Activated naive CD8-positive, alpha-beta T cell (primary cell): ENCODE measurements around the gene NPHP4.

ENCODE experiments used
- H3K27ac Mint-ChIP-seq: one replicate; pipeline ENCODE4 v1.8.0; 2021; ENCODE audit warnings: mixed read lengths
- H3K27me3 Mint-ChIP-seq: one replicate; pipeline ENCODE4 v1.8.0; 2021; ENCODE audit warnings: mixed read lengths
- H3K36me3 Mint-ChIP-seq: one replicate; pipeline ENCODE4 v1.8.0; 2021; ENCODE audit warnings: mixed read lengths
- H3K4me1 Mint-ChIP-seq: one replicate; pipeline ENCODE4 v1.8.0; 2021; ENCODE audit warnings: low read depth, mixed read lengths
- H3K4me3 Mint-ChIP-seq: one replicate; pipeline ENCODE4 v1.8.0; 2021; ENCODE audit warnings: mild to moderate bottlenecking, mixed read lengths
- H3K9me3 Mint-ChIP-seq: one replicate; pipeline ENCODE4 v1.8.0; 2021; ENCODE audit warnings: low read depth, mixed read lengths

The NPHP4 gene

DNA sequence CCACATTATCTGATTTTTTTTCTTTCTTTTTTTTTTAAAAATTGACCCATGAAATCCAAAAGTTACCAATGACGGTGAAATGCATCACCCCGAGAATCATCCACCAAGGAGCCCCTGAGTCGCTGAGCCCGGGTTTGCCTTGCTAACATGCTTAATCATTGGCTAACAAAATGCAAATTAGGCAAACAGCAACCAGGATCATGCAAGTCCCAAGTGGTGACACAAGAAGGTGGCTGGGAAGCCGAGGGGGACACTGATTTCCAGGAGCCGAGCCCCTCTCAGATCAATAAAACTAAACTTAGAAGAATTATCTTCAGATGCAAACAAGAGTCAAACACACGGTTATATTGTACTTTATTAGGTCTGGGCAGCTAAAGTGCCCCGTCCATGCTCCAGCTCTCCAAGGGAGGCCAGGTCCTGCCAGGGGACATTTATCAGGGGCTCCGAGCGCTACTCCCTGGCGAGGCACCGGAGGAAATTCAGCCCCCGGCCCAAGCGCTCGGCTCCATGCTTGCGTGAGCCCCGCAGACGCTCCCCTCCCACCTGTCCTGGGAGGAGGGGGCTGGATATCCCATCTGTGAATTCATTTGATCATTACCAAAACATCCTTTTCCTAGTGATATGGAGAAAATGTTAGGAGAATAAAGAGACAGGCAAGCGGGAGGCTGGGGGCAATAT, 154.1 kb downstream of the NPHP4 start:
- H3K36me3 Mint-ChIP-seq, result no peaks in the 10 kb centered on the region
- no peaks in the 10 kb centered on the region for H3K4me1 Mint-ChIP-seq
- no peaks in the 10 kb centered on the region for H3K9me3 Mint-ChIP-seq
- H3K27me3 Mint-ChIP-seq, result peaks cover 2% of the 10 kb centered on the region
- H3K27ac Mint-ChIP-seq, result no peak overlapping the region
- H3K4me3 Mint-ChIP-seq, result no peak overlapping the region

DNA sequence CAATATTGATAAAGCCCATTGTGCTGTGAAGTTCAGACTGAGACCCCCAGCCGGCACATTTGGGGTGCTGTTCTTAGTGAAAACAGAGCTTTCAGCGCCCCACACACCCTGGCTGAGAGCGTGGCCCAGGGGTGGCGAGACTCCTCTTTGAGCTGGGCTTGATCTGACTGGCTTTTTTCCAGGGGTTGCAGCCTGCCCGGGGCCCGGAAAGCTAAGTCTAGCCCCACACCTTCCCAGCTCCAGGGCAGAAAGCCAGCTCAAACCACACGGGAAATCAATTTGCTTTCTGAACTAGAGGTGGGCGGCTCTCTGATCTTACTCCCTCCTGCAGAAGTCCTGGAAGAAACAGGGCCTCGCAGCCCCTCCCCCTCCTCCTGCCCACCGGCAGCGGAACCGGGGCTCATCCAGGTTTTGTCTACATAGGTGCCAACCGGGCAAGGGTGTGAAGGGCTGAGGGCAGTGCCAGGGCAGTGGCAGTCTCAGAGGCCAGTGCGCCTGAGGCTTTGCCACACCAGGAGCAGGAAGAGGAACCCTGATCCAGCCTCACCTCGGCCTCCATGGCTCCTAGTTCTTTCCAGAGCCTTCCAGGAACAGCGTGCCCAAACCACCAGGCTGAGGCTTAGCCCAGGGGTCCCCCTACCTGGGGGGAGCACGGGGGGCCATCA, 155.3 kb downstream of the NPHP4 start:
- Mint-ChIP-seq H3K4me3 (no peak overlapping the region), H3K27me3 (peaks cover 2% of the 10 kb centered on the region), H3K36me3 (no peaks in the 10 kb centered on the region), H3K27ac (no peak overlapping the region), H3K4me1 (no peaks in the 10 kb centered on the region), H3K9me3 (no peaks in the 10 kb centered on the region)

DNA sequence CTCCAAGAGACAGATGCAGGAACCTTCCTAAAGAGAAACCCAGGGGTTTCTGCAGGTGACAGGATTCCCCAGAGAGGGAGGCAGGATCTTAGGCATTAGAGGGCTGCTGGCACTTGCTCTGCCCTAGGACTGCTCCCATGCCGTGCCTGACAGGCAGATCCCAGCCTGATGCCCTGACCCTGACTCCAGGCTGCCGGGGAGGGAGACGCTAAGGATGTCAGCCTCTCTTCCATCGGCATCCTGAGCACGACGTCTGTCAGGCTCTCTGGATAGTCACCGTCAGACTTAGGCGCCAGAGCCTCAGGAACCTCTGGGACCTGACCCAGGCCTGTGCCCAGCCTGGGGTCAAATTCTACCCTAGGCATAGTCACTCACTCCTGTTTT, 157.1 kb downstream of the NPHP4 start:
- peaks cover 2% of the 10 kb centered on the region for H3K27me3 Mint-ChIP-seq
- H3K4me3 Mint-ChIP-seq, result no peak overlapping the region
- H3K27ac Mint-ChIP-seq, result no peak overlapping the region
- H3K36me3 Mint-ChIP-seq, result no peaks in the 10 kb centered on the region
- no peaks in the 10 kb centered on the region for H3K4me1 Mint-ChIP-seq
- no peaks in the 10 kb centered on the region for H3K9me3 Mint-ChIP-seq

GRCh38 chr1:5834477-5835178, 157.6 kb downstream of the NPHP4 start:
- peaks cover 1% of the 10 kb centered on the region for H3K27me3 Mint-ChIP-seq
- peaks cover 2% of the 10 kb centered on the region for H3K9me3 Mint-ChIP-seq
- no peak overlapping the region for H3K4me3 Mint-ChIP-seq
- no peaks in the 10 kb centered on the region for H3K4me1 Mint-ChIP-seq
- no peak overlapping the region for H3K27ac Mint-ChIP-seq
- no peaks in the 10 kb centered on the region for H3K36me3 Mint-ChIP-seq

GRCh38 chr1:5833911-5834310, 158.3 kb downstream of the NPHP4 start:
- Mint-ChIP-seq H3K36me3 (no peaks in the 10 kb centered on the region), H3K4me3 (no peak overlapping the region), H3K27me3 (peaks cover 4% of the 10 kb centered on the region)

GRCh38 chr1:5832916-5833895, 159.0 kb downstream of the NPHP4 start:
- Mint-ChIP-seq H3K27ac (no peak overlapping the region), H3K36me3 (no peaks in the 10 kb centered on the region), H3K4me3 (no peak overlapping the region), H3K27me3 (peaks cover 4% of the 10 kb centered on the region), H3K9me3 (peaks cover 8% of the 10 kb centered on the region), H3K4me1 (no peaks in the 10 kb centered on the region)

More at GRCh38 chr1:5833911-5834310, 158.3 kb downstream of the NPHP4 start:
- H3K27ac Mint-ChIP-seq, result no peak overlapping the region
- H3K4me1 Mint-ChIP-seq, result no peaks in the 10 kb centered on the region
- H3K9me3 Mint-ChIP-seq, result peaks cover 8% of the 10 kb centered on the region

GRCh38 chr1:5831600-5832335, 160.5 kb downstream of the NPHP4 start:
- Mint-ChIP-seq H3K27me3 (peaks cover 4% of the 10 kb centered on the region), H3K4me3 (no peak overlapping the region)

DNA sequence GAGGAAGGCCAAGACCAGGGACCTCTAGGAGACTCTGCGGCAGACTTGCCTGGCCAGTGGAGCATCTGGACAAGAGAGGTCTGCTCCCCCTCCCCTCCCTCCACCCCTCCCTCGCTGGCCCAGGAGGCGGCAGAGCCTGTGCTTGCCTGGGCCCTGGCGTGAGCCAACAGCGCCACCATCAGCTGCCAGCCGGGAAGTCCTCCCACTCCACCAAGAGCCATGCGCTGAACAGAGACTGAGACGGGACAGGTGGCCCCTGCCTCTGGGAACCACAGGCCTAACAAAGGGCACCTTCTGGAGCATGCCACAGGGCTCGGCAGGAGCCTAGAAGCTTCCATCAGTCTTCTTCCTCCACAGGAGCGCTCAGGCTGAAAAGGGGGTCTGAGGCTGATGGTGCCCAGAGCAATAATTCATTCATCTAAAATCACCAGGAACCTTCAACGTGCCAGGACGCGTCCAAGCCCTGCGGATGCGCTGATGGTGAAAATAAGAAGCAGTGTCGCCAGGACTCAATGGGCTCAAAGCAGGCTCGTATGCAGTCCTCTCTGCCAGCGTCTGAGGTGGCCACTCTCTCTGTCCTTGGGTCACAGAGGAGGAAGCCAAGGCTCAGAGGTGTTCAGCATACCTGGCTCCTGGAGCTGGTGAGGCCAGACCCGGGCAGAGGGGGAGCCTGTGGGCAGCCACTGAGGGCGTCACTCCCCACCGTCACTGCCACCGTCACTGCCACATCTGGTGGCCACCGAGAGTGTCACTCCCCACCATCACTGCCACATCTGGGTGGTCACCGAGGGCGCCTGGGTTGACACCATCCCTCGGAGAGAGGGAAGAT, 161.2 kb downstream of the NPHP4 start:
- Mint-ChIP-seq H3K27me3 (peaks cover 4% of the 10 kb centered on the region), H3K27ac (no peak overlapping the region), H3K4me3 (no peak overlapping the region)

More at GRCh38 chr1:5831600-5832335, 160.5 kb downstream of the NPHP4 start:
- Mint-ChIP-seq H3K4me1 (no peaks in the 10 kb centered on the region), H3K9me3 (peaks cover 8% of the 10 kb centered on the region), H3K27ac (no peak overlapping the region), H3K36me3 (no peaks in the 10 kb centered on the region)

GRCh38 chr1:5829414-5829813, 162.8 kb downstream of the NPHP4 start:
- H3K27me3 Mint-ChIP-seq, result peaks cover 3% of the 10 kb centered on the region
- H3K4me3 Mint-ChIP-seq, result no peak overlapping the region

More for the DNA sequence above, 161.2 kb downstream of the NPHP4 start:
- H3K36me3 Mint-ChIP-seq, result no peaks in the 10 kb centered on the region
- peaks cover 8% of the 10 kb centered on the region for H3K9me3 Mint-ChIP-seq
- no peaks in the 10 kb centered on the region for H3K4me1 Mint-ChIP-seq

DNA sequence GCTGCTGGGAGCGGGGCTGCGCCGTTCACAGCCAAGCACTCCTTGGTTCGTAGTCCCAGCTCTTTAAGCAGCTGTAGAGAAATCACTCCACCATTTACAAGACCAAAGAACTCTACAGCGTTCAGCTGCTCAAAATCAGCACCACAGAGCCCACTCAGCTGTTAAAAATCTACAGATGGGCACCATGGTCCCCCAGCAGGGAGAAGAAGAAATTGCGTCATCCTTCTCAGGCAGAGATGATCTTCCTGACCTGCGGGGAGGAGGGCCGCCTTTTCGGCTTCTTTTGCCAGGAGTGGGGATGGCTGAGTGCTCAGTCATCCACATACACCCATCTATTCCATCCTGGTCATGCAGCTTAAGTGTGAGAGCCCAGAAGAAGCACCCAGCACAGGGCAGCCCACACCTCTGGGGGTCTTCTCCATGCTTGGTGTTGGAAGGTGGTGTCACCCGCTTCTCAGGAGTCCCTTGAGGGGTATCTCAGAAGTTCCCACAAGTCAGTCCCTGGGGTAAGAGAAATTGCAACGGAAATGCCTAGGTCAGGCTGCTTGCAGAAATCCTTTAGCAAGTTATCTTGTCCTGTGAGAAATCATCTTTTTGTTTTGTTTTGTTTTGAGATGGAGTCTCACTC, 163.8 kb downstream of the NPHP4 start:
- Mint-ChIP-seq H3K9me3 (peaks cover 11% of the 10 kb centered on the region), H3K36me3 (no peaks in the 10 kb centered on the region), H3K4me1 (no peaks in the 10 kb centered on the region), H3K27ac (no peak overlapping the region), H3K27me3 (peaks cover 6% of the 10 kb centered on the region), H3K4me3 (no peak overlapping the region)

More at GRCh38 chr1:5829414-5829813, 162.8 kb downstream of the NPHP4 start:
- H3K9me3 Mint-ChIP-seq, result peaks cover 8% of the 10 kb centered on the region
- no peak overlapping the region for H3K27ac Mint-ChIP-seq
- H3K36me3 Mint-ChIP-seq, result no peaks in the 10 kb centered on the region
- no peaks in the 10 kb centered on the region for H3K4me1 Mint-ChIP-seq

GRCh38 chr1:5827516-5827915, 164.7 kb downstream of the NPHP4 start:
- Mint-ChIP-seq H3K27me3 (peaks cover 6% of the 10 kb centered on the region), H3K9me3 (peaks cover 11% of the 10 kb centered on the region), H3K4me1 (no peaks in the 10 kb centered on the region), H3K4me3 (no peak overlapping the region), H3K36me3 (no peaks in the 10 kb centered on the region), H3K27ac (no peak overlapping the region)

DNA sequence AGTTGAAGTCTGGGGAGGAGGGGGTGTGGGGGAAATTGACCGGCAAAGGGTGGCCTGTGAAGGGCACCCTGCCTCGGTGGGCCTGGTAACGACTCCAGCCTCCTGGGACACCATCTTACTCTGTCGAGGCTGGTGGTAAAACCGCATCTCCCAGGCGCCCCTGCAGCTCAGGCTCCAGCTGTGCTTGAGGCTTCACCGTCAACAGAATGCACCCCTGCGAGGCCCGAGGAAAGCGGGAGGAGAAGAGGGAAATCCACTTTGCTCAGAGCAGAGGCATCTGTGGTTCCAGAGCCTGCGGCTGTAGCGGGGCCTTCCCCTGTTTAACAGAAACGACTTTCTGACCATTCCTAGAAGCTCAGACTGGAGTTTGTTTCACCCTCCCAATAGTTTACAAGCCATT, 165.6 kb downstream of the NPHP4 start:
- H3K4me3 Mint-ChIP-seq, result no peak overlapping the region
- H3K4me1 Mint-ChIP-seq, result no peaks in the 10 kb centered on the region
- no peaks in the 10 kb centered on the region for H3K36me3 Mint-ChIP-seq
- peaks cover 11% of the 10 kb centered on the region for H3K9me3 Mint-ChIP-seq
- H3K27ac Mint-ChIP-seq, result no peak overlapping the region
- H3K27me3 Mint-ChIP-seq, result peaks cover 6% of the 10 kb centered on the region

- Mint-ChIP-seq H3K4me3 (no peak overlapping the region), H3K27me3 (peaks cover 10% of the 10 kb centered on the region), H3K36me3 (no peaks in the 10 kb centered on the region), H3K27ac (no peak overlapping the region), H3K4me1 (no peaks in the 10 kb centered on the region), H3K9me3 (peaks cover 3% of the 10 kb centered on the region)
Measured at GRCh38 chr1:5822726-5823125, 169.5 kb downstream of the NPHP4 start.
